DMS 273 (cell line): Measurements from ENCODE around the gene CHIT1.

Experiments
- DNase-seq: peaks from one replicate; lab custom pipeline; 2025; ENCODE audit not compliant: unreplicated experiment; lab: John Stamatoyannopoulos, UW

The CHIT1 gene

DNA sequence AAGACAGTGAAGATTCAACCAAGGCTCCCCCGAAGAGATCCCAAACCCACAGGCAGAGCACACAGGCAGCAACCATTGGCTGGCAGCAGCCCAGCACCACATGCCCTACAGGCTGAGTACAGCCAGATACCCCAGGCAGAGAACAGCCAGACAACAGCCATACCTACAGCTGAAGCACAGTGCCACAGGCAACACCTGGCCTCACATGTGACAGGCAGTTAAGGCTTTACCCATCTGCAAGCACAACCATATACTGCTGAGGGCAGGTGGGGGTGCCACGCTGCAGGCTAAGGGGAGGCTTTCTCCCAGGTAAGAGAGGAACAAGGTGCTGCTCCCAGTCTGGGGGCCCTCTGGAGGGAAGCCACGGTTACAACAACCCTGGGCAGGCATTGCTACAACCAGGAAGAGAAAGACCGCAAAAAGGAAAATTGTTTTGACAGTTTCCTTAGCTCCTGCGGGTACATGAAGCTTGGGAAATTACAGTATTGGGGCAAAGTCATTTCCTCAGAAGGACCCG lies 12.3 kb downstream of the CHIT1 start:
- DNase-seq = peak; percentile 51

DNA sequence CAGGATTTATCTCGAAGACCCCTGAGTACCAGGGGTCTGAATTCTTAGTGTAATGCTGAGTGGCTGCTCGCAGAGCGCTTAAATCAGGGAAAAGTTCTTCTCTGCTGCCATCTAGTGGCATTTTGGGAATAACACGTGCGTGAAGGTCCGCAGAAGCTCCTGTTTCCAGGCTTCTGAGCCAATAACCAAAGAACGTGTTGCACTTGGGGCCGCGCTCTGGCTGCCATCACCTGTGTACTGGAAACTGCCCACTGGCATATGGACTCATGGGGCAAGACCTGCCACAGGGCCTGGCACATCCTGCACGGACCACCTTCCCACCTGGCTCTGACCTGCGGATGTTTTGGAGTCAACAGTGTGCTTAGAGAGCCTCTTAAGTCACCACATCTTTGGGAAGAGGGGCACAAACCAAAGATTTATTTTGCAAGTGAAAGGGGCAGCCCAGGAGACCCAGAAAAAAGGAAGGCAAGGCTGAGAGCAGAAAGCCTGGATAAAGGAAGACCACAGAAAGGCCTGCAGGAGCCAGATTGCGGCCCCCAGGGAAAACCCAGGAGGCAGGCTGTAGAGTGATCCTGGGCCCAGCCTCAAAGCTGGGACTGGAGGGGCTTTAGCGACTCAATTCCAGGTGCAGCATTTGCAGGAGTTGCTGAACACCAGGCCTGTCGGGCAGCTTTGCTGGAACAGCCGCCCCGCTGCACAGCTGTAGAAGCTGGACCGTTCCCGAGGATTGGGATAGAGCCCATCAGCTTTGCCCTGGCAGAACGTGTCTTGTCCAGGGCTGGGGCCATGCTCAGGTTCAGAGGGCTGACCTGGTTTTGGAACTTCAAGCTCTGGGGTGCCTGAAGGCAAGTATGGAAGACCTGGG lies 13.0 kb downstream of the CHIT1 start:
- peak; percentile 90 for DNase-seq

DNA sequence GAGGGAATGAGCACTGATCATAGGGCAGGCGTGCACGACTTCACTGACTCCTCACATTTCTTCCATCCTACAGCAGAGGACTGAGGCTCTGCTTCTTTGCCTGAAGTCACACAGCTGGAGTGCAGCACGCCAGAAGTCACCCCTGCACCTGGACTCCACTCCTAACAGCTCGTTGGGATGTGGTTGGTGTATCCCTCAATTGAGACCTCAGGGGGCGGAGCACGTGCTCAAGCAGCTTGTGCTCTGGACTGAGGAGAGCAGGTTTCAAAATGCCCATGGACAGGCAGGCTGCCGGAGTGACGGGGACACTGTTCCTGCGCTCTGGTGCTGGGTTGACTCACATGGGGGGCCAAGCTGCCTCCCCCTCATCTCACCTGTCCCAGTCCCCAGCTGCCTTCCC lies 13.9 kb downstream of the CHIT1 start:
- DNase-seq = no peak

DNA sequence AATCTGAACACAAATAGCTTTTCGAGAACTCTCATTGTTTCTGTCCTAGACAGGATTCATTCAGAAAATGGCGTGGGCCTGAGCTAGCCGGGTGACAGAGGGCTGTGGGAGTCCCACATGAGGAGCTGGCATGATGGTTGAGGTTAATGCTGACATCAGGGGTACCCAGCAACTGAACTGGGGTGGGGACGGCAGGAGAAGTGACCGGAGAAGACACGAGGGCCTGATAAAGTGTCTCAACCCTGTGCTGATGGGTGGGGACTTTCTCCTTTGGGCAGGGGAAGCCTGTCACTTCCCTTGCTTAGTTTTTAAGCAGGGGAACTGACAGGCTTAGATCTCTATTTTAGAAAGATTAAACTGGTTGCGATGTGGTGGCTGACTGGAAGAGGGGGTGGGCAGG lies 14.6 kb downstream of the CHIT1 start:
- DNase-seq = no peak

DNA sequence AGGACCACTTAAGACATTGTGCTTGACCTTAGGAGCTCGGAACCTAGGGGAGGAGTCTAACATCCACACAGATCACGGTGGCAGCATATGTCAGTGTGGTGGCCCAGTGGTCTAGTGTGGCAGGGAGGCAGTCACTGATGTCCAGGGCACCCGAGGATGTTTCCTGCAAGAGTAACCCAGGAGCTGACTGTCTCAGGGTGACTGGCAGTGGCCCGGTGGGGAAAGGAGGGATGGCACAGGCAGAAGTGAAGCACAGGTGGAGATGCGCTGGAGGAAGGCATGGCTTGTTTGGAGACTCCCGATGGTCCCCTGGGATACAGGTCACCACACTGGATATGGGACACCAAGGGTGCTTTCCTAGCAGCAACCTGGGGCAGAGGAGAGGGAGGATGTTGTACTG lies 16.3 kb downstream of the CHIT1 start:
- no peak for DNase-seq

GRCh38 chr1:203211812-203212211 lies 17.7 kb downstream of the CHIT1 start:
- no peak for DNase-seq

GRCh38 chr1:203210988-203211387 lies 18.5 kb downstream of the CHIT1 start:
- no peak for DNase-seq

- DNase-seq = no peak
These were observed 19.1 kb downstream of the CHIT1 start for GRCh38 chr1:203210350-203210749.

DNA sequence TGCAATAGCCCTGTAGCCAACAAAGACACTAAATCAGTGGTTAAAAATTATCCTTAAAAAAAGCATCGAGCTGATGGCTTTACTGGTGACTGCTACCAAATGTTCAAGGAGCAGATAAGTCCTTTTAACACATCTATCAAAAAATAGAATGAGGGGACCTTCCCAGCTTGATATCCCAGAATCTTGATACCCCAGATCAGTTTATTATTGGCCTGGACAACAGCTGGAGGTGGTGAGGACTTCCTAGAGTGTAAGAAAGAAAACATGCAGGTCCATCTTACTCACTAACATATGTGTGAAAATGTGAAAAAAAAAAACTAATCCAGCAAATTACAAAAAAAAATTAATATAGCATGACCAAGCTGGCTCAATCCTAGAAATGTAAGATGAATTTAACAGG lies 21.3 kb downstream of the CHIT1 start:
- no peak for DNase-seq

GRCh38 chr1:203207751-203208150 lies 21.7 kb downstream of the CHIT1 start:
- DNase-seq = peak; percentile 58

GRCh38 chr1:203206129-203206687 lies 23.3 kb downstream of the CHIT1 start:
- no peak for DNase-seq

DNA sequence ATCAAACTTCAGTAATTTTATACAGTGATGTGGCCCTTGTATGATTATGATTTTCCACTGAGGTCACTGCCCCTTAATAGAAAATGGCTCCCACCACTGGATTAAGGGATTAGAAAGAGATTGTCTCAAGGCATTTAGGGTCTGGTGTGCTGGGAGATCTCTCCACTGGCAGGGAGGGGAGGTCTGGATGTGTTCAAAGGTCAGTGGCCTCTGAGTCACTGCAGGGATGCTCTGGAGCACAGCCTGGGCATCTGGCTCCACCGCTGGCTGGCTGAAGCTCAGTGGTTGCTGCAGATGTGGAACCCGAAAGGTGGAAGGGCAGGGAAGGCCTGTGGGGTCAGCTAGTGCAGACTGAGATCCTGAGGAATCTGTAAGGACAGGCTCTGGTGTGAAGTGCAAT lies 24.7 kb downstream of the CHIT1 start:
- no peak for DNase-seq

DNA sequence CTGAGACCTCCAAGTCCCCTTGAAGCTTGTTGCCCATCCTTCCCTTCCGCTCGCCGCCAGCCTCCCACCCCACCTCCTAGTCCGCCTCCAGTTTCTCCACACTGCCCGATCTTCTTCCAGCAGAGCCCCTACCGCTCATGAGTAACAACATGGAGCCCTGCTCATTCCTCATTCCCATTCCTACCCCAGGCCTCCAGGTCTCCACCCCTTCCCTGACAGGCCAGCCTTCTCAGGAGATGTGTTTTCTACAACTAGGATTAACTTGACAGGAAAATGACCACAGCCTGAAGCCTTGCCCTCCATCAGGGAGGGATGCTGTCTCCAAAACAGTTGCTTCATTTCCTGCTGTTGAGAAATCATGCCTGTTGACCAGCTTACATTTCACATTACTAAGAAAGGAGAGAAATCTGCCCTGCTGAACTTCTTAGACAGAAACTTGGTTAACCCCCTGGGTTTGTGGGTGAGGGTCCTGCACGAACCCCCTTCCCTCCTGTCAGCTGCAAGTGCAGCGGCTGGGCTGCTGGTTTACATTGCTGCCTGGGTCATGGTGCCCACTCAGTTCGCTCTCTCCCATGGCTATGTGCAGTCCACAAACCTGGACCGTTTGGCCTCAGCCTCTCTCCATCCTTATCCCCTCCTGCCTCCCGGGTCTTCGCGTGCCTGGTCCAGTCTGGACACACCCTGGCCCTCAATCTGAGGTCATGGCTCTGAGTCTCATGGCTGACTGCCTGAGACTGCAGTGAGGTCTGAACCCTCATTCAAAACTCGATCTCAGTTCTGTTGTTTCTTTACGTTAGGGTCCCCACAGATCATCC lies 26.8 kb downstream of the CHIT1 start:
- no peak for DNase-seq

GRCh38 chr1:203201516-203202205 lies 27.8 kb downstream of the CHIT1 start:
- no peak for DNase-seq

DNA sequence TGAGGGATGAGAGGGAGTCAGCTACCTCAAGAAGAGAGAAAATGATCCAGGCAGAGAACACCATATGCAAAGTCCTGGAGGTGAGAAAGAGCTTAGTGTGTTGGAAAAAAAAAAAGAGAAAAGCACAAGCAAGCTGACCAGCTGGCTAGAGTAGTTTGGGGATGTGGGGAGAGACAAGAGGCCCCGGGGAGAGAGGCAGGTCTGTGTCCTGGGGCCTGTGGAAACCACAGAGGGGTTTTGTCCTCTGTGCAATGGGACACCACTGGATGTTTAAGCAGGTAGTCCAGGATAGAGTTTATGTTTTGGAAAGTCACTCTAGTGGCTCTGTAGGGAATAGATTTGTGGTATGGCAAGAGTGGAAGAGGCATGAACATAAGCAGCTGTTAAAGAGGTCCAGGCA lies 28.6 kb downstream of the CHIT1 start:
- DNase-seq = no peak

GRCh38 chr1:203199816-203200571 lies 29.5 kb downstream of the CHIT1 start:
- DNase-seq = no peak

DNA sequence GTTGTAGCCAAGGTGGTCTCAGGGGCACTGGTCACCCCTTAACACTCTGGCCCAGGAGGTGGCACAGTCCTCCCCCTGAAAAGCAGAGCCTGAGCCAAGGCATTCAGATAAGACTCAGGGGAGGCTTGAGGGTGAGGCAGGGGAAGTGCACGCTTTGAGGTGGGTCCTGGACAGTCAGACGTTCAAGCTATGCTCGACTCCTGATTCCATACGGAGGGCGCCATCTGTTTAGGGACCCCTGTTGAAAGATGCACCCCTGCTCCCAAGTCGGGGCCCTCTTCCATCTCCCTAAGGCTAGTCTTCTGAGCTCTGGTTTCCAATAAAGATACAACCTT lies 30.0 kb downstream of the CHIT1 start:
- no peak for DNase-seq

DNA sequence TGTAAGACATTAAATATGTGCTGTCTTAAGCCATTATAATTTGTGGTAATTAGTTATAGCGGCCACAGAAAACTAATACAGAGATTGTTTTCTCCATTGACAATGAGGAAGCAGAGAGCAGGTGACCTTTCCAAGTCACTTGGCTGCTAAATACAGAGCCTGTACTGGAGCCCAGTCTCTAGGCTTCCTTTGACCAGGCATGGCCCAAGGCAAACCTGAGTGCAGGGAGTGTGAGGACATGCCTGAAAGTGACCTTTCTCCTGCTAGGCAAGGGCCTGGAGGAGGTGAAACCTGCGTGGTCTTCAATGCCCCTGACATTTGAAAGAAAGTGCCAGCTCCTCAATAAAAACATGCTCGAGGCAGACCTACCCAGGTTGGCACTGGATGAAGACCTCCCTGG lies 30.5 kb downstream of the CHIT1 start:
- DNase-seq = no peak

GRCh38 chr1:203197625-203198024 lies 31.8 kb downstream of the CHIT1 start:
- DNase-seq = no peak

DNA sequence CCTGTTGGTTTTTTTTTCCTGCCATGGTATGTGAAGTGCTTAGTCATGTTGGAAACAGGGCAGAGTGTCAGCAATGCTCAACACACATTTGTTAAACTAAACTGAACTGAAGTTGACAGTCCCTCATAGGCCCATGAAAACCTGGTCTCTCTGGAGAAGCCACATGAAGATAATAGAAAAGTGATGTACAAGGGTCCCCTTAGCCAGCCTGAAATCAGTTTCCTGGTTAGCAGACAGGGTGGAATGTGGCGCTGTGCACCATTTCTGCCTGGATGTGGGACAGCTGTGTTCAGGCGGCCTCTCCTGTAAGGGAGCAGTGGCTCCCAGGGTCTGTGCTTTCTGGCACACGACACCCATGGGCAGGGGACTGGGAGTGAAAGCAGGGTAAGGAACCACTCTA lies 33.1 kb downstream of the CHIT1 start:
- DNase-seq = no peak

DNA sequence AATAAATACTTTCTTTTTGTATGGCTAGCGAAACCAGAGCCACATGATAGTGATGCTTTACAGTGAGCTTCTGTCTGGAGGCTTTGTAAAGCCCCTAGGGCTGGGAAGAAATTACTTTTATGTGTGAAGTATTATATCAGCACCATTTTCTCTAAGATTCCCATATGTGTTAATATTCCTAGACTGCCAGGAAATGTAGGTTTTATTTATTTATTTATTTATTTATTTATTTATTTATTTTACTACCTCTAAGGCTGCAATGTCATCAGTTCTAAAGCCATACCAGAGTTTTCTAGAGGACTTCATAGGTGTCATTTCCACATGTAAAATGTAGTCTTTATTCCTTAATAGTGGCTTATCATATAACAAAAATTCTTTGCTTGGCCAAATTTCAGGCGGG lies 38.5 kb downstream of the CHIT1 start:
- DNase-seq = no peak
